ENCODE measurements around the gene BABAM1. TPM values are rescaled to one million over a fixed set of nuclear protein-coding genes. Genes with fewer than 3 reads are reported as not detected.
"Not testable (repeated sequence)": the region's sequence is repeated elsewhere in the genome, so short reads cannot be mapped to it uniquely, and the experiment has no call there.

The BABAM1 gene
- polyA plus RNA-seq, 3 donors: 96.7 to 113 (median 107) TPM

- DNase-seq: no peak
Measured at GRCh38 chr19:17263712-17264640, 3.3 kb upstream of the BABAM1 start.

- no peak for DNase-seq
Measured at GRCh38 chr19:17264641-17264979, 2.6 kb upstream of the BABAM1 start, which contains the start of gene USHBP1. Gene USHBP1 (minus strand): TSS chr19:17264745. CDS start chr19:17264299, 446 bp downstream.

GRCh38 chr19:17266026-17266425 is 1.2 kb upstream of the BABAM1 start:
- no peak for DNase-seq

GRCh38 chr19:17266589-17266974 is 661 bp upstream of the BABAM1 start:
- no peak for DNase-seq

GRCh38 chr19:17268754-17269153 is 1.5 kb downstream of the BABAM1 start:
- DNase-seq: no peak

- DNase-seq: not testable (repeated sequence)
Measured at GRCh38 chr19:17274892-17275291, 7.6 kb downstream of the BABAM1 start.

- no peak for DNase-seq
Measured at GRCh38 chr19:17275441-17276175, 8.4 kb downstream of the BABAM1 start.

GRCh38 chr19:17279436-17279835 is 12.2 kb downstream of the BABAM1 start:
- DNase-seq: no peak

GRCh38 chr19:17281391-17282304 is 14.4 kb downstream of the BABAM1 start, which contains the start of gene ANKLE1:
Gene ANKLE1 (plus strand): TSS chr19:17281901. CDS start chr19:17281921, 20 bp downstream.
- no peak for DNase-seq

GRCh38 chr19:17282488-17283125 is 15.4 kb downstream of the BABAM1 start:
- DNase-seq: peak; percentile 81

GRCh38 chr19:17283504-17283996 is 16.3 kb downstream of the BABAM1 start:
- no peak for DNase-seq

- no peak for DNase-seq
Measured at GRCh38 chr19:17285415-17286135, 18.3 kb downstream of the BABAM1 start.

GRCh38 chr19:17286263-17286662 is 19.0 kb downstream of the BABAM1 start:
- DNase-seq: no peak

- no peak for DNase-seq
Measured at GRCh38 chr19:17286752-17287151, 19.5 kb downstream of the BABAM1 start.

GRCh38 chr19:17289489-17289888 is 22.2 kb downstream of the BABAM1 start:
- DNase-seq: peak; percentile 74

GRCh38 chr19:17292301-17293074 is 25.2 kb downstream of the BABAM1 start:
- peak; percentile 72 for DNase-seq

- DNase-seq: no peak
Measured at GRCh38 chr19:17293605-17294004, 26.4 kb downstream of the BABAM1 start.

- no peak for DNase-seq
Measured at GRCh38 chr19:17294051-17294891, 27.0 kb downstream of the BABAM1 start.

- not testable (repeated sequence) for DNase-seq
Measured at GRCh38 chr19:17295551-17295950, 28.3 kb downstream of the BABAM1 start.

All from renal pelvis (tissue), 4 donors.